Measurements from ENCODE around the gene SRSF5.

SRSF5 gene

DNA sequence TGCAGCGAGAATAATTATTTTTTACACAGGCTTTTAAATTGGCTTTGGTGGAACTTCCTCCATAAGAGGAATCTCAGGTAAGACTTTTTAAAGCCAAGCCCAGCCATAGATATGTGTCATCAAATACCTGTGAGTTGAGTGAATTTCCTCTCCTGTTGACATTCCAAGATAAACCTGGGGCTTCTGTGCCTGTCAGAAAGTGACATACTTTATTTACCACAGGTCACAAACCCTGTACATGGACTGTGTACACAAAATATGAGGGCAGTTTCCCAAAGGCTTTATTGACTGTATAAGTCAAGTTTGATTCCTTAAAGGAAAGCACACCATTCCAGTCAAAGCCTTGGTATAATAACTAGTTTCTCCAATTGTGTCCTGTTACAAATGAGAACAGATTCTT is 25.9 kb upstream of the SRSF5 start:
- DNase-seq (ENCODE audit: extremely low read depth, low read depth) = no peak
- TF ChIP-seq, protein P1, sequence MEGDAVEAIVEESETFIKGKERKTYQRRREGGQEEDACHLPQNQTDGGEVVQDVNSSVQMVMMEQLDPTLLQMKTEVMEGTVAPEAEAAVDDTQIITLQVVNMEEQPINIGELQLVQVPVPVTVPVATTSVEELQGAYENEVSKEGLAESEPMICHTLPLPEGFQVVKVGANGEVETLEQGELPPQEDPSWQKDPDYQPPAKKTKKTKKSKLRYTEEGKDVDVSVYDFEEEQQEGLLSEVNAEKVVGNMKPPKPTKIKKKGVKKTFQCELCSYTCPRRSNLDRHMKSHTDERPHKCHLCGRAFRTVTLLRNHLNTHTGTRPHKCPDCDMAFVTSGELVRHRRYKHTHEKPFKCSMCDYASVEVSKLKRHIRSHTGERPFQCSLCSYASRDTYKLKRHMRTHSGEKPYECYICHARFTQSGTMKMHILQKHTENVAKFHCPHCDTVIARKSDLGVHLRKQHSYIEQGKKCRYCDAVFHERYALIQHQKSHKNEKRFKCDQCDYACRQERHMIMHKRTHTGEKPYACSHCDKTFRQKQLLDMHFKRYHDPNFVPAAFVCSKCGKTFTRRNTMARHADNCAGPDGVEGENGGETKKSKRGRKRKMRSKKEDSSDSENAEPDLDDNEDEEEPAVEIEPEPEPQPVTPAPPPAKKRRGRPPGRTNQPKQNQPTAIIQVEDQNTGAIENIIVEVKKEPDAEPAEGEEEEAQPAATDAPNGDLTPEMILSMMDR (IDR thresholded peaks at IDR 0.05; ENCODE audit: low read depth, low read length, missing control alignments) = no peak
- H3K4me3 ChIP-seq (replicated peaks; ENCODE audit: low read depth, low read length) = no peak overlapping the region

GRCh38 chr14:69749956-69750355 is 17.0 kb upstream of the SRSF5 start:
- TF ChIP-seq, protein P1 (IDR thresholded peaks at IDR 0.05; ENCODE audit: low read depth, low read length, missing control alignments) = no peak

DNA sequence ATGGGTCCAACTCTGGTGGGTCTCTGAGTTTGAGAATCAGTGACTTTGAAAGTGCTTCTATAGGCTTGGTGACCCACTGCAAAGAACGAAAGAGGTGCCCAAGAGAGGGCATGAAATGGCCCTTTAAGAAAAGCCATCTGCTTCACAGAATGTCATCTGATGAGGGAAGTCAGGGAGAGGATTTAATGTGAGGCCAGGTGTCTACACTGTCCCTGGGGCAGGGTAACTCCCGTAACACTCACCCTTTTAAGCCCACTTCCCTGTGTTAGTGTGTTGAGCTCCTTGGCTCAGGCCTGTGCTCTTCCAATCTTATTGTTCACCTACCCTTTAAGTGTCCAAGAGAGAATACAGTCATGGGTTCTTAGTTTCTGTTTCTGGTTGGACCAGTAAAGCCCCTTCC is 16.4 kb upstream of the SRSF5 start:
- H3K4me3 ChIP-seq (replicated peaks; ENCODE audit: low read depth, low read length) = no peak overlapping the region
- TF ChIP-seq, protein P1 (IDR thresholded peaks at IDR 0.05; ENCODE audit: low read depth, low read length, missing control alignments) = no peak
- DNase-seq (ENCODE audit: extremely low read depth, low read depth) = no peak

More at GRCh38 chr14:69749956-69750355, 17.0 kb upstream of the SRSF5 start:
- no peak overlapping the region for H3K4me3 ChIP-seq (replicated peaks; ENCODE audit: low read depth, low read length)
- DNase-seq (ENCODE audit: extremely low read depth, low read depth) = no peak

- TF ChIP-seq, protein P1 (IDR thresholded peaks at IDR 0.05; ENCODE audit: low read depth, low read length, missing control alignments) = no peak
- DNase-seq (ENCODE audit: extremely low read depth, low read depth) = no peak
Measured at GRCh38 chr14:69752773-69753172, 14.2 kb upstream of the SRSF5 start.

DNA sequence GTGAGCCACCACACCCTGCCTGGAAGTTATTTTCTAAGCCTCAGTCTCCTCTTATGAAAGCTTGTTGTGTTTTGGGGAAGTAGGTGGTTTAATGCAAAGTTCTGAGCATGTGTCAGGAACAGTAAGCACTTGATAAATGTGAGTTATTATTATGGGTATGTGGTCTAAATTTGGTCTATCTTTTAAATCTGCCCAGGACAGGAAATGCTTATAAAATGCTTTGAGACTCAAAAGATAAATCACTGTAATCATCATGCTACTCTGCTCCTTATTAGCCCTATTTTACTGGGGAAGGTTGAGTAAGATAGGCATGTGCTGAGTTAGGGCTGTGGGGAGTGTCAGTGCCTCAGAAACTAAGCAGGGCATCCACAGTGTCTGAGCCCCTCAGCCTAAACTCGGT is 13.1 kb upstream of the SRSF5 start:
- DNase-seq (ENCODE audit: extremely low read depth, low read depth) = no peak
- TF ChIP-seq, protein P1 (IDR thresholded peaks at IDR 0.05; ENCODE audit: low read depth, low read length, missing control alignments) = no peak
- no peak overlapping the region for H3K4me3 ChIP-seq (replicated peaks; ENCODE audit: low read depth, low read length)

More at GRCh38 chr14:69752773-69753172, 14.2 kb upstream of the SRSF5 start:
- no peak overlapping the region for H3K4me3 ChIP-seq (replicated peaks; ENCODE audit: low read depth, low read length)

DNA sequence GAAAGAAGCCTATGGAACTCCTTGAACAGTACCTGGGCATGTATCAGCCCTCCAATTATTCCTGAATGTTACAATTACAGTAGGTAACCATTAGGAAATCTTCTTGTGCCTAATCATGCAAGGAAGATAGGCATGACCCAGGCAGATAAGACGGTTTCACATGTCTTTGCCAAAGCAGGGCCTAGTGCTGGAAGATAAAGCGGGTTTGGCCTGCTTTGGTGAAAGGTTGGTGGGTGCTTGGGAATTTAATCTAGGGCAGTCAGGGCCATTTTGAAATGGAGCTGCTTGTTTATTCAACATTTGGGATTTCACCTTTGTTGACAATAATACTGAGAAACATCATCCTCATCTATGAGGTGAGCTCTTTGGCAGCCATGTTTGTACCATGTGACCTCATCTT is 12.5 kb upstream of the SRSF5 start:
- TF ChIP-seq, protein P1 (IDR thresholded peaks at IDR 0.05; ENCODE audit: low read depth, low read length, missing control alignments) = no peak
- DNase-seq (ENCODE audit: extremely low read depth, low read depth) = no peak
- no peak overlapping the region for H3K4me3 ChIP-seq (replicated peaks; ENCODE audit: low read depth, low read length)

DNA sequence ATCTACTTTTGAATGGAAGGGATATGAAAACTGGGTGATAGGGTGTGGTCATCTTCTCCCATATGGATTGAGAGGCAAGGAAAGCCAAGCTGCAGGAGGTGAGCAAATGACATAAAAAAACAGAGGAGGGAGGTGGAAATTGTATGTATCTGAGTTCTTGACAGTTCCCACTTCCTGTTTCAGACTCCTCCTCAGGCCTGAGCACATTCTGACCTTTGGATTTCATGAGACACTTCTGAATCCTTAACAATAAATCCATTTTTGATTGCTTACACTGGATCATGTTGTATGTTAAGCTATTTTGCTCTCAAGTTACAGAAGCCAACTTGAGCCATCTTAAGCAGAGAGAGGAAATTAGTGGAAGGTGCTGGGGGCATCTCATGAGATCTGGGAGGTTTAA is 11.6 kb upstream of the SRSF5 start:
- TF ChIP-seq, protein P1 (IDR thresholded peaks at IDR 0.05; ENCODE audit: low read depth, low read length, missing control alignments) = no peak
- no peak overlapping the region for H3K4me3 ChIP-seq (replicated peaks; ENCODE audit: low read depth, low read length)
- peak; percentile 14 for DNase-seq (ENCODE audit: extremely low read depth, low read depth)

Data from HFF-Myc (cell line).